Gastrocnemius medialis (tissue), 4 donors: ENCODE measurements around the gene CEP83. TPM values are rescaled to one million over a fixed set of nuclear protein-coding genes. Genes with fewer than 3 reads are reported as not detected.

ENCODE experiments used
- ATAC-seq, 2 donors: fragments of 150-250 bp; one replicate each; pipeline ENCODE4 v1.9.1; 2016
- DNase-seq, 2 donors: peaks; one replicate each; pipeline ENCODE4 v3.0.0-alpha.2; 2019
- H3K27ac ChIP-seq, 4 donors: fragments of 200-600 bp; sonication (generic); 1 replicate in 1 of 4; 2 replicates in 3 of 4; pipeline ENCODE4 v1.5.1; 2016 to 2018; ENCODE audit warnings: mild to moderate bottlenecking in 2 of 4, moderate library complexity in 1 of 4
- H3K27me3 ChIP-seq, 3 donors: fragments of 200-600 bp; sonication (generic) in 2 of 3; 1 replicate in 1 of 3; 2 replicates in 2 of 3; pipeline versions ENCODE4 v1.5.1 to v1.6.0; 2016 to 2019; ENCODE audit warnings: mild to moderate bottlenecking in 1 of 3, moderate library complexity in 1 of 3
- H3K36me3 ChIP-seq, 2 donors: fragments of 200-600 bp; sonication (generic) in 1 of 2; one replicate each; pipeline ENCODE4 v1.5.1; 2017 to 2018
- H3K4me1 ChIP-seq, 2 donors: fragments of 200-600 bp; sonication (generic) in 1 of 2; one replicate each; pipeline ENCODE4 v1.5.1; 2016 to 2017; ENCODE audit warnings: mild to moderate bottlenecking in 2 of 2
- H3K4me3 ChIP-seq, 4 donors: fragments of 200-600 bp; sonication (generic) in 3 of 4; 1 replicate in 1 of 4; 2 replicates in 3 of 4; pipeline ENCODE4 v1.5.1; 2016 to 2019; ENCODE audit warnings: mild to moderate bottlenecking in 2 of 4
- H3K9me3 ChIP-seq, 3 donors: fragments of 200-600 bp; sonication (generic) in 2 of 3; 1 replicate in 1 of 3; 2 replicates in 2 of 3; pipeline ENCODE4 v1.5.1; 2016 to 2019
- POLR2A ChIP-seq, 2 donors: fragments of 450-650 bp; IDR thresholded peaks; one replicate each; pipeline ENCODE4 v1.6.1; 2017; ENCODE audit warnings: antibody characterized with exemption in 2 of 2, mild to moderate bottlenecking in 2 of 2, moderate library complexity in 2 of 2
- in situ Hi-C, 4 donors: fragments of 200-750 bp; cut with MboI; loops; one replicate each; pipeline versions ENCODE4 v1.15.0 to v1.8.0; 2017; ENCODE audit warnings: low sequenced_read_pairs in 4 of 4
- intact Hi-C: fragments of 100-400 bp; cut with DNase I; formaldehyde crosslinking; loops from one replicate; pipeline ENCODE4 v1.15.1; 2023; ENCODE audit warnings: low total_unique reads
- total RNA-seq, 4 donors: library from RNA; depleted of rRNA; stranded (reverse); fragments of >200 nt; gene quantifications; one replicate each; pipeline versions ENCODE4 v1.1.0 to v1.2.3, GENCODE V29; 2016
- TF ChIP-seq, protein P1 (sequence below), 5 experiments: fragments of 450-650 bp in 3 of 5; fragments of 200-600 bp in 2 of 5; sonication (generic) in 2 of 5; IDR thresholded peaks in 4 of 5; conservative IDR thresholded peaks in 1 of 5; 1 replicate in 4 of 5; 2 replicates in 1 of 5; pipeline ENCODE4 v1.5.1; 2016 to 2019; ENCODE audit warnings: antibody characterized with exemption in 5 of 5, mild to moderate bottlenecking in 3 of 5, moderate library complexity in 3 of 5

Gene CEP83
- total RNA-seq, 4 donors from 2014 or later, result 3.5 to 19.5 (median 11.2) TPM

- no peak for ATAC-seq
- intact Hi-C loops (no loop called here), in situ Hi-C loops (no loop called here)
- no peak for DNase-seq
- no peaks in the 10 kb centered on the region for H3K9me3 ChIP-seq
- H3K27ac ChIP-seq, result peak overlapping the region in 3 of 4 donors; percentile 24 to 35 (median 31)
- TF ChIP-seq, protein P1, sequence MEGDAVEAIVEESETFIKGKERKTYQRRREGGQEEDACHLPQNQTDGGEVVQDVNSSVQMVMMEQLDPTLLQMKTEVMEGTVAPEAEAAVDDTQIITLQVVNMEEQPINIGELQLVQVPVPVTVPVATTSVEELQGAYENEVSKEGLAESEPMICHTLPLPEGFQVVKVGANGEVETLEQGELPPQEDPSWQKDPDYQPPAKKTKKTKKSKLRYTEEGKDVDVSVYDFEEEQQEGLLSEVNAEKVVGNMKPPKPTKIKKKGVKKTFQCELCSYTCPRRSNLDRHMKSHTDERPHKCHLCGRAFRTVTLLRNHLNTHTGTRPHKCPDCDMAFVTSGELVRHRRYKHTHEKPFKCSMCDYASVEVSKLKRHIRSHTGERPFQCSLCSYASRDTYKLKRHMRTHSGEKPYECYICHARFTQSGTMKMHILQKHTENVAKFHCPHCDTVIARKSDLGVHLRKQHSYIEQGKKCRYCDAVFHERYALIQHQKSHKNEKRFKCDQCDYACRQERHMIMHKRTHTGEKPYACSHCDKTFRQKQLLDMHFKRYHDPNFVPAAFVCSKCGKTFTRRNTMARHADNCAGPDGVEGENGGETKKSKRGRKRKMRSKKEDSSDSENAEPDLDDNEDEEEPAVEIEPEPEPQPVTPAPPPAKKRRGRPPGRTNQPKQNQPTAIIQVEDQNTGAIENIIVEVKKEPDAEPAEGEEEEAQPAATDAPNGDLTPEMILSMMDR (IDR thresholded peaks at IDR 0.05 in 4 of 5, conservative IDR thresholded peaks at IDR 0.05 in 1 of 5), result no peak
- no peak for TF ChIP-seq POLR2A (IDR thresholded peaks at IDR 0.05)
- H3K4me3 ChIP-seq, result no peak overlapping the region
- peaks cover 0 to 3% of the 10 kb centered on the region in 2 donors for H3K4me1 ChIP-seq
- H3K27me3 ChIP-seq, result no peaks in the 10 kb centered on the region
- H3K36me3 ChIP-seq, result no peaks in the 10 kb centered on the region
Observed at GRCh38 chr12:94282675-94283074, 177.0 kb downstream of the CEP83 start.

GRCh38 chr12:94280063-94280462 lies 179.6 kb downstream of the CEP83 start:
- Histone ChIP-seq H3K27ac (no peak overlapping the region), H3K36me3 (no peaks in the 10 kb centered on the region), H3K27me3 (no peaks in the 10 kb centered on the region), H3K4me3 (no peak overlapping the region), H3K9me3 (no peaks in the 10 kb centered on the region), H3K4me1 (peaks cover 0 to 3% of the 10 kb centered on the region in 2 donors)
- DNase-seq (no peak), ATAC-seq (no peak)
- TF ChIP-seq, protein P1 (IDR thresholded peaks at IDR 0.05 in 4 of 5, conservative IDR thresholded peaks at IDR 0.05 in 1 of 5), result no peak
- TF ChIP-seq POLR2A (IDR thresholded peaks at IDR 0.05), result no peak
- in situ Hi-C loops (no loop called here), intact Hi-C loops (no loop called here)

DNA sequence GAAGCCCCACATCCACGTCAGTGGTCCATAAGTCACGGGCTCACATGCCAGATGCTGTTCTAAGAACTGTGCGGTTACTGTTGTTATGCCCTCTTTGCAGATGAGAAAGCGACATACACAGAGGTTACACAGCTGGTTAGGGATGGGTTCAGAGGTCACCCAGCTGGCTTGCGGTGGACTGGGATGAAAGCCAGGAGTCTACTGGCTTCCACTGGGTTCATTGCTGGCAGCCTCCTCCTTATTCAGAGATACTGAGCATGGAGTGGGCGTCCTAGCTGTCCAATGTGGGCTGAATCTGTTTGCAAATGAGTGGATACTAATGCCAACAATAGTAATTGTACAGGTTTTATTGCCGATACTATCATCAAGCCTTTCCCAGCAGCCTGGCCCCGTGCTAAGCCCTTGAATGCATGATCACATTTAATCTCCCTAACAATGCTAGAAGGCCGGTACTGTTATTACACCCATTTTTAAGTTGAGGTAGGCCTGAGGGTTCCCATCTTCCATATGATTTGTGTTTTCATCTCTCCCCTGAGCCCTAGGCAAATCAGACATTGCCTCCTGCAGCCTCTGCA lies 182.2 kb downstream of the CEP83 start:
- Histone ChIP-seq H3K9me3 (no peaks in the 10 kb centered on the region), H3K4me1 (peaks cover 0 to 3% of the 10 kb centered on the region in 2 donors), H3K4me3 (no peak overlapping the region), H3K36me3 (no peaks in the 10 kb centered on the region), H3K27me3 (no peaks in the 10 kb centered on the region), H3K27ac (no peak overlapping the region)
- intact Hi-C loops, result no loop called here
- DNase-seq (no peak), ATAC-seq (no peak)
- TF ChIP-seq POLR2A (IDR thresholded peaks at IDR 0.05), result no peak
- TF ChIP-seq, protein P1 (IDR thresholded peaks at IDR 0.05 in 4 of 5, conservative IDR thresholded peaks at IDR 0.05 in 1 of 5), result no peak
- in situ Hi-C loops, result no loop called here

DNA sequence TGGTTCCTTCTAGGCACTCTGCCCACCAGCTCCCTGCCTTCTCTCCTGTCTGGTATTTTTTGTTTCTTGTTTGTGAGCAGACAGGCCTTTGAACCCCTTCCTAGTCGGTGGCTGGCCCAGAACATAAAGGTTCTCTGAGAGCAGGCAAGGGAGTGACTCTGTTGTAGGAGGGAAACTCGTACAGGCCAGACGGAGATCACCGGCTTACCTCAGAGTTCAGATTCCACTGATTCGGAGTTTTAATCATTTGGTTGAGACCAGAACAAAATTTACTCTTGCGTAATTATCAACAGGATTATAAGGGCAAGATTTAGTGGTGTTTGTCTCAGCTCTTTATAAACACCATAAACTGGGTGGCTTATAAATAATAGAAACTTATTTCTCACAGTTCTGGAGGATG lies 182.9 kb downstream of the CEP83 start:
- H3K27ac ChIP-seq, result no peak overlapping the region
- no peak for TF ChIP-seq POLR2A (IDR thresholded peaks at IDR 0.05)
- TF ChIP-seq, protein P1 (IDR thresholded peaks at IDR 0.05 in 4 of 5, conservative IDR thresholded peaks at IDR 0.05 in 1 of 5), result no peak
- in situ Hi-C loops (no loop called here), intact Hi-C loops (no loop called here)
- no peak overlapping the region for H3K4me3 ChIP-seq
- no peaks in the 10 kb centered on the region for H3K9me3 ChIP-seq
- no peaks in the 10 kb centered on the region for H3K27me3 ChIP-seq
- peaks cover 0 to under 1% of the 10 kb centered on the region in 2 donors for H3K4me1 ChIP-seq
- DNase-seq (no peak), ATAC-seq (no peak)
- H3K36me3 ChIP-seq, result no peaks in the 10 kb centered on the region

- no peak overlapping the region for H3K27ac ChIP-seq
- H3K4me1 ChIP-seq, result no peaks in the 10 kb centered on the region
- H3K27me3 ChIP-seq, result no peaks in the 10 kb centered on the region
- no peak for TF ChIP-seq POLR2A (IDR thresholded peaks at IDR 0.05)
- TF ChIP-seq, protein P1 (IDR thresholded peaks at IDR 0.05 in 4 of 5, conservative IDR thresholded peaks at IDR 0.05 in 1 of 5), result no peak
- ATAC-seq (no peak), DNase-seq (no peak)
- no peak overlapping the region for H3K4me3 ChIP-seq
- intact Hi-C loops (no loop called here), in situ Hi-C loops (no loop called here)
- H3K9me3 ChIP-seq, result no peaks in the 10 kb centered on the region
- H3K36me3 ChIP-seq, result no peaks in the 10 kb centered on the region
Observed at GRCh38 chr12:94273272-94273671, 186.4 kb downstream of the CEP83 start.
